T follicular helper cell (primary cell): ENCODE results near the gene ZNF598.
"Not testable (repeated sequence)": the region's sequence is repeated elsewhere in the genome, so short reads cannot be mapped to it uniquely, and the experiment has no call there.

Source experiments
- DNase-seq: peaks from one replicate; pipeline ENCODE4 v3.0.0-alpha.2; 2020; ENCODE audit warnings: low read depth

Gene ZNF598

GRCh38 chr16:1959269-1960039 lies 50.2 kb downstream of the ZNF598 start, which contains the start of gene NDUFB10:
NDUFB10 (plus strand) TSS chr16:1959538; CDS start chr16:1959625, 87 bp downstream.
- peak; percentile 82 for DNase-seq

- DNase-seq: no peak
Measured at GRCh38 chr16:1958715-1959268, 50.8 kb downstream of the ZNF598 start.

DNA sequence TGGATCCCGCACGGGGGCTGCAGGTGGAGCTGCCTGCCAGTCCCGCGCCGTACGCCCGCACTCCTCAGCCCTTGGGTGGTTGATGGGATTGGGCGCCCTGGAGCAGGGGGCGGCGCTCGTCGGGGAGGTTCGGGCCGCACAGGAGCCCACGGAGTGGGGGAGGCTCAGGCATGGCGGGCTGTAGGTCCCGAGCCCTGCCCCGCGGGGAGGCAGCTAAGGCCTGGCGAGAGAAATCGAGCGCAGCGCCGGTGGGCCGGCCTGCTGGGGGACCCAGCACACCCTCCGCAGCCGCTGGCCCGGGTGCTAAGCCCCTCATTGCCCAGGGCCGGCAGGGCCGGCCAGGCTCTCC lies 51.5 kb downstream of the ZNF598 start:
- not testable (repeated sequence) for DNase-seq

DNA sequence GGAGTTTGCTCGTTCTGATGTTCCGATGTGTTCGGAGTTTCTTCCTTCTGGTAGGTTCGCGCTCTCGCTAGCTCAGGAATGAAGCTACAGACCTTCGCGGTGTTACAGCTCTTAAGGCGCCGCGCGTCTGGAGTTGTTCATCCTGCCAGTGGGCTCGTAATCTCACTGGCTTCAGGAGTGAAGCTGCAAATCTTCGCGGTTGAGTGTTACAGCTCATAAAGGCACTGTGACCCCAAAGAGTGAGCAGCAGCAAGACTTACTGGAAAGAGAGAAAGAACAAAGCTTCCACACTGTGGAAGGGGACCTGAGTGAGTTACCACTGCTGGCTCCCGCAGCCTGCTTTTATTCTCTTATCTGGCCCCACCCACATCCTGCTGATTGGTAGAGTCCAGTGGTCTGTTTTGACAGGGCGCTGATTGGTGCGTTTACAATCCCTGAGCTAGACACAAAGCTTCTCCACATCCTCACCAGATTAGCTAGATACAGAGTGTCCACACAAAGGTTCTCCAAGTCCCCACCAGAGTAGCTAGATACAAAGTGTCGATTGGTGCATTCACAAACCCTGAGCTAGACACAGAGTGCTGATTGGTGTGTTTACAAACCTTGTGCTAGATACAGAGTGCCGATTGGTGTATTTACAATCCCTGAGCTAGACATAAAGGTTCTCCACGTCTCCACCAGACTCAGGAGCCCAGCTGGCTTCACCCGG lies 52.0 kb downstream of the ZNF598 start:
- not testable (repeated sequence) for DNase-seq

DNA sequence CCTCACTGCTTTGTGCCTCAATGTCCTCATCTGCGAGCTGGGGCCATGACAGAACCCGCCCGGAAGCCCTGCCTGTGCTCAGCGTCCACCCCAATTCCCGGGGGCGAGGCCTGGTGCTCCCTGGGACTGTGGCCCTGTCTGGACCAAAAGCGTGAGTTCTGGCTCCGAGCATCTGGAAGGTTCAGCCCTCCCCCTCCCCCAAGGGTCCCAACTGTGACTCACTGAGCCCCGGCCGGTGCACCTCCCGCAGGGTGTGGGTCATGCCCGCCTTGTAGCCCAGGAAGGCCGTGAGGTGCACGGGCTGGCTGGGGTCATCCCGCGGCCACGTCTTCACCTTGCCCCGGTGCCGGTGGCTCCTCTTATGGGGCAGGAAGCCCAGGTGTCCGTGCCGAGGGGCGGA lies 55.9 kb downstream of the ZNF598 start:
- DNase-seq: no peak

- DNase-seq: no peak
Measured at GRCh38 chr16:1950559-1950958, 59.1 kb downstream of the ZNF598 start.

GRCh38 chr16:1950047-1950446 lies 59.6 kb downstream of the ZNF598 start:
- no peak for DNase-seq

GRCh38 chr16:1949507-1949906 lies 60.1 kb downstream of the ZNF598 start:
- no peak for DNase-seq
